ENCODE data around the gene AATK. TPM values are rescaled to one million over a fixed set of nuclear protein-coding genes. Genes with fewer than 3 reads are reported as not detected.

The AATK gene
- total RNA-seq (2022) (0.71 TPM in 1 of 2 replicates, not detected in the other), Bru-seq, nascent RNA (percentile 4 among the genes with signal in this experiment), BruChase-seq, experiment 1, labeled RNA remaining after a 6-hour chase (percentile 24 among the genes with signal in this experiment), BruChase-seq, experiment 2, labeled RNA remaining after a 2-hour chase (percentile 11 among the genes with signal in this experiment)
- long read RNA-seq, result 0 reads

- Mint-ChIP-seq H3K36me3 (ENCODE audit: insufficient read depth, unreplicated experiment) (no peaks in the 10 kb centered on the region), H3K27ac (ENCODE audit: unreplicated experiment) (no peak within 1 kb of the TSS), H3K4me3 (ENCODE audit: low read depth, unreplicated experiment) (peak within 1 kb of the TSS; percentile 64), H3K27me3 (ENCODE audit: unreplicated experiment) (peaks cover 47% of the 10 kb centered on the region), H3K9me3 (ENCODE audit: low read depth, unreplicated experiment) (no peaks in the 10 kb centered on the region), H3K4me1 (ENCODE audit: low read depth, unreplicated experiment) (no peaks in the 10 kb centered on the region)
- no peak for DNase-seq
- TF ChIP-seq CTCF (IDR thresholded peaks at IDR 0.05; ENCODE audit: unreplicated experiment), result no peak
- intact Hi-C loops (cut with micrococcal nuclease; ENCODE audit: unreplicated experiment), result no loop called here
- CTCF ChIA-PET, result no interaction called here
- no TSS peak for BruUV-seq (replicated peaks)
Observed at GRCh38 chr17:81166033-81166492, at the start of gene AATK. Gene AATK, minus strand, starts transcription at chr17:81166221. Its CDS starts 229 bp downstream, at chr17:81165992.

GRCh38 chr17:81213978-81214377 lies 48.0 kb upstream of the AATK start:
- no TSS peak for BruUV-seq (replicated peaks)
- no peak for DNase-seq
- H3K9me3 Mint-ChIP-seq (ENCODE audit: low read depth, unreplicated experiment), result no peaks in the 10 kb centered on the region
- no peaks in the 10 kb centered on the region for H3K27me3 Mint-ChIP-seq (ENCODE audit: unreplicated experiment)
- TF ChIP-seq CTCF (IDR thresholded peaks at IDR 0.05; ENCODE audit: unreplicated experiment), result no peak
- H3K4me3 Mint-ChIP-seq (ENCODE audit: low read depth, unreplicated experiment), result no peak overlapping the region
- no peaks in the 10 kb centered on the region for H3K4me1 Mint-ChIP-seq (ENCODE audit: low read depth, unreplicated experiment)
- CTCF ChIA-PET, result no interaction called here
- intact Hi-C loops (cut with micrococcal nuclease; ENCODE audit: unreplicated experiment), result no loop called here
- H3K27ac Mint-ChIP-seq (ENCODE audit: unreplicated experiment), result no peak overlapping the region
- peaks cover 10% of the 10 kb centered on the region for H3K36me3 Mint-ChIP-seq (ENCODE audit: insufficient read depth, unreplicated experiment)

- CTCF ChIA-PET, result no interaction called here
- intact Hi-C loops (cut with micrococcal nuclease; ENCODE audit: unreplicated experiment), result no loop called here
- no peak for TF ChIP-seq CTCF (IDR thresholded peaks at IDR 0.05; ENCODE audit: unreplicated experiment)
- BruUV-seq (replicated peaks), result no TSS peak
- no peaks in the 10 kb centered on the region for H3K27me3 Mint-ChIP-seq (ENCODE audit: unreplicated experiment)
- DNase-seq, result no peak
- H3K36me3 Mint-ChIP-seq (ENCODE audit: insufficient read depth, unreplicated experiment), result peaks cover 5% of the 10 kb centered on the region
- H3K9me3 Mint-ChIP-seq (ENCODE audit: low read depth, unreplicated experiment), result no peaks in the 10 kb centered on the region
- H3K4me3 Mint-ChIP-seq (ENCODE audit: low read depth, unreplicated experiment), result no peak overlapping the region
- H3K4me1 Mint-ChIP-seq (ENCODE audit: low read depth, unreplicated experiment), result no peaks in the 10 kb centered on the region
- H3K27ac Mint-ChIP-seq (ENCODE audit: unreplicated experiment), result no peak overlapping the region
Observed at GRCh38 chr17:81212365-81212764, 46.3 kb upstream of the AATK start.

GRCh38 chr17:81210868-81211267 lies 44.8 kb upstream of the AATK start:
- no peak overlapping the region for H3K4me3 Mint-ChIP-seq (ENCODE audit: low read depth, unreplicated experiment)
- BruUV-seq (replicated peaks), result no TSS peak
- TF ChIP-seq CTCF (IDR thresholded peaks at IDR 0.05; ENCODE audit: unreplicated experiment), result no peak
- H3K27ac Mint-ChIP-seq (ENCODE audit: unreplicated experiment), result no peak overlapping the region
- intact Hi-C loops (cut with micrococcal nuclease; ENCODE audit: unreplicated experiment), result no loop called here
- CTCF ChIA-PET, result interaction anchor here (0.7 kb wide), 1 partner anchor 335 kb away, joined by 3 read pairs; no protein-coding TSS in a partner anchor
- no peaks in the 10 kb centered on the region for H3K4me1 Mint-ChIP-seq (ENCODE audit: low read depth, unreplicated experiment)
- no peak for DNase-seq
- no peaks in the 10 kb centered on the region for H3K9me3 Mint-ChIP-seq (ENCODE audit: low read depth, unreplicated experiment)
- H3K36me3 Mint-ChIP-seq (ENCODE audit: insufficient read depth, unreplicated experiment), result peaks cover 19% of the 10 kb centered on the region
- no peaks in the 10 kb centered on the region for H3K27me3 Mint-ChIP-seq (ENCODE audit: unreplicated experiment)
